ENCODE measurements around the gene PAPPA2.
"Not testable (repeated sequence)": the region's sequence is repeated elsewhere in the genome, so short reads cannot be mapped to it uniquely, and the experiment has no call there.

The PAPPA2 gene

DNA sequence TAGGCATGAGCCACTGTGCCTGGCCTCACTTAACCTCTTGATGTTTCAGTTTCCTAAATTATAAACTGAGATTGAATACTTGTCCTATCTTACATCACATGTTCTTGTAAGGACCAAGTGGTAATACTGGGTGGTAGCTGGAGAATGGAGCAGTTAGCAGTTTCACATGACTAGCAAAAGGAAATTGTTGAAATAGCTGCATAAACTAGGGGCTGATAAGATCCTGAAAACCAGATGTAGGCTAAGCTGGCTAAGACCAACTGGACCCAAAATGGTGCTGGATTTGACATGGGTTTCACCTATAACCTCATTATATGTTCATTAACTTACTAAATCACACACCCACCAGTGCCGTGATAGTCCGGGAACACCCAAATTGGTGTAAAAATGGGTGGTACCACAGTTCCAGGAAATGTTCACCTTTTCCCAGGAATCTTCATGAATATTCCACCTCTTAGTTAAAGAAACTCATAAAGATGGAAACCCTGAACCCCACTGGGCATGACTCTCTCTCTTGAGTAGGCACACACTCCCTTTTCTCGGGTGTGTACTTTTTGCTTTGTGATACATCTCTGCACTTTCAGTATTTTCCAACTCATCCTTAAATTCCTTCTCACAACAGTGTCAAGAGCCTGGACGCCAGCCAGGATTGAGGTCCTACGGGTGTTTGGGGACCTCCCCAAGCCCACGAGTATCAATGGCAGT lies at the start of gene PAPPA2:
PAPPA2 (plus strand) TSS at position 502 of the 705 bp plus-strand sequence. CDS start 93,148 bp downstream, outside the sequence.
- DNase-seq, result no peak

DNA sequence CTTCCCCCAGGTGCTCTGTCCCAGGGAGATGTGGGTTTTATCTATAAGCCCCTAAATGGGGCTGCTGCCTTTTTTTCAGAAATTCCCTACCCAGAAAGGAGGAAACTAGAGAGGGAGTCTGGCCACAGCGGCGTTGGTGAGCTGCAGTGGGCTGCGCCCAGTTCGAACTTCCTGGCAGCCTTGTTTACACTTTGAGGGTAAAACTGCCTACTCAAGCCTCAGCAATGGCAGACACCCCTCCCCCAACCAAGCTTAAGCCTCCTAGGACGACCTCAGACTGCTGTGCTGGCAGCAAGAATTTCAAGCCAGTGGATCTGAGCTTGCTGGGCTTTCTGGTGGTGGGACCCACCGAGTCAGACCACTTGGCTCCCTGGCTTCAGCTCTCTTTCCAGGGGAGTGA lies 46.2 kb upstream of the PAPPA2 start:
- no peak for DNase-seq

GRCh38 chr1:176419608-176420007 lies 43.4 kb upstream of the PAPPA2 start:
- not testable (repeated sequence) for DNase-seq

DNA sequence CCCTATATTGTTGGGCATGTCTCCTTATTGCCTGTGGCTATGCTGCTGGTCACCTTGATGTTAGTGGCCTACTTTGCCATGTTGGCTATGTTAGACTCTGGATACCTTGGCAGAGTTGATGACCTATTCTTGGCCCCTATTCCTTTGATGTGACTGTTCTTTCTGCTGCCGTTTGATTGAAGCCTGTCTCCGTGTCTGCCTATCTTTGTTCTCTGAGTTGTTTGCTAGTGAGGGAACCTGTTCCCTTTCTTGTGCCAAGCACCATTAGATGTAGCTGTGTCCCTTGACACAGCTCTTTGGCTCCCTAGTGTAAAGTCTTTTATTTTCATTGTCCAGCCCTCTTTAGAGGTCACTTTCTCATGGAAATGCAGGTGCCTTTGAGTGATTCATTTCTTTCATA lies 28.7 kb upstream of the PAPPA2 start:
- no peak for DNase-seq

DNA sequence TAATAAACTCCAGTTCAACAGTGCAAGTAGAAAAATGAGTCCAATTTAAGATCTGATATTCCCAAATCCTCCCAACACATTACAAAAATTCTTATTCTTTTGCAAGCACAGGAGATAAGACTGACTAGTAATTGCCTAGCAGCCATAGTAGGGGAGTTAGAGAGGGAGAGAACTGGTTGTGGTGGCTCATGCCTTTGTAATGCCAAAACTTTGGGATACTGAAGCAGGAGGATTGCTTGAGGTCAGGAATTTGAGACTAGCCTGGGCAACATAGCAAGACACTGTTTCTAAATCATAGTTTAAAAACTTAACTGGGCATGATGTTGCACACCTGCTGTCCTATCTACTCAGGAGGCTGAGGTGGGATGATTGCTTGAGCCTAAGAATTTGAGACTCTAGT lies 26.7 kb upstream of the PAPPA2 start:
- DNase-seq, result no peak

GRCh38 chr1:176440176-176440575 lies 22.8 kb upstream of the PAPPA2 start:
- DNase-seq, result no peak

DNA sequence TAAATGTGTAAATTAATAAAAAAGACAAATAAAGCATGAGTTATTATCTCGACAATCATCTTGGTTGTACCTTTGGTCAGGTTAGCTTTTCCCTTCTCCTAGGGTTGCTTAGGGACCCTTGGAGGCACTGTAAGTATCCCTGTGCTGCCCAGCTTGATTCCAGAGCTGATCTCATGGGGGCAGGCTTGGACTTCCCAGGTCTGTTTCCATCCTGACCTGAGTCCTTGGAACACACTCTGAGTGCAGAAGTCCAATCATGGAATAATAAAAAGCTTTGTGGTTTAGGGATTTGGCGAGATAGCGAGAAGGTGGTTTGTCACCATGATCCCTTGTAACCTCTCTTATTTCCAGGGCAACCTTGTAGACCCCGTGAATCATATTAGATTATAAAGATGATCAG lies 18.7 kb upstream of the PAPPA2 start:
- no peak for DNase-seq

GRCh38 chr1:176445402-176445801 lies 17.6 kb upstream of the PAPPA2 start:
- no peak for DNase-seq

GRCh38 chr1:176448340-176448739 lies 14.6 kb upstream of the PAPPA2 start:
- no peak for DNase-seq

DNA sequence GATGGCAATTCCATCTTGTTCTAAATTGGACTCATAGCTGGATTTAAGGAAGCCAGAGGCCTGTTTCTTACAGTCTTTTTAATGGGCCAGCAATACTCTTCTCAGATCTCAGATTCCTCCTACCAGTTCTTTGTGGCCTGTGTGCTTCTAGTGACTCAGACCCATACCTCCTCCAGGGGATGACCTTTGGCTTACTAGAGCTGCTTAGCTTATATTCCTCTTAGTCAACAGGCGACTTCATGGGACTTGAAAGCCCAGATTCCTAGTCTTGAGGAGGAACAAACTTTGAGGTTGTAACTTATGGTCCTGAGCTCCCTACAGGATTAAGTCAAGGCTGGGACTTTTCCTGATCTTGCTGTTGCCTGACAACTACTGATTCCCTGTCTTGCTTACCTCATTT lies 12.4 kb upstream of the PAPPA2 start:
- no peak for DNase-seq

DNA sequence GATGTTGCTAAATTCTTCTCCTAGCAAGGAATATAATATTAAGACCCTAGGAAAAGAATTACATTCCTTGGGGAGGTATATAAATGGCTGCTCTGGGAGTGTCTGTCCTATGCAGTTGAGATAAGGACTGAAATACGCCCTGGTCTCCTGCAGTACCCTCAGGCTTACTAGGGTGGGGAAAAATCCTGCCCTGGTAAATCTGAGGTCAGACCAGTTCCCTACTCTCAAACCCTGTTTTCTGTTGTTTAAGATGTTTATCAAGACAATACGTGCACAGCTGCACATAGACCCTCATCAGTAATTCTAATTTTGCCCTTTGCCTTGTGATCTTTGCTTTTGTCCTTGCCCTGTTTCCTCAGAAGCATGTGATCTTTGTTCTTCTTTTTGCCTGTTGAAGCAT lies 11.2 kb upstream of the PAPPA2 start:
- DNase-seq, result not testable (repeated sequence)

DNA sequence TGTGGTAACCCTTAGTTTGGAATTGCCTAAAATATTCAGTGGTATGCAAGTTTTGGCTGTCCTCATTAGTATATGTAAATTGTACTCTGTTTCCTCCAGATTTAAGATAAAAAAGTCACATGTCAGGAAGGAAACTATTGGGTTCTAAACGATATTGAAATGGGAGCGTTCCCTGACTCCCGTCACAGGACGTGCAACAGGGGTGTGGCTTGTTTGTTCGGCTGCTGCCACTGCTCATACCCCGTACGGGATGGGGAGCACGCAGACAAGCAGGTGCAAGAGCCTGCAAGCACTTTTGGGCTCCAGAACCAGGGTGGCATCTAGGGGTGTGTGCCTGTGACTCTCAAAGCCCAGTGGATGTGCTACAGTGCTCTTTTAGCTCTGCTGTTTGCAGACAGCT lies 6.2 kb upstream of the PAPPA2 start:
- DNase-seq, result no peak

DNA sequence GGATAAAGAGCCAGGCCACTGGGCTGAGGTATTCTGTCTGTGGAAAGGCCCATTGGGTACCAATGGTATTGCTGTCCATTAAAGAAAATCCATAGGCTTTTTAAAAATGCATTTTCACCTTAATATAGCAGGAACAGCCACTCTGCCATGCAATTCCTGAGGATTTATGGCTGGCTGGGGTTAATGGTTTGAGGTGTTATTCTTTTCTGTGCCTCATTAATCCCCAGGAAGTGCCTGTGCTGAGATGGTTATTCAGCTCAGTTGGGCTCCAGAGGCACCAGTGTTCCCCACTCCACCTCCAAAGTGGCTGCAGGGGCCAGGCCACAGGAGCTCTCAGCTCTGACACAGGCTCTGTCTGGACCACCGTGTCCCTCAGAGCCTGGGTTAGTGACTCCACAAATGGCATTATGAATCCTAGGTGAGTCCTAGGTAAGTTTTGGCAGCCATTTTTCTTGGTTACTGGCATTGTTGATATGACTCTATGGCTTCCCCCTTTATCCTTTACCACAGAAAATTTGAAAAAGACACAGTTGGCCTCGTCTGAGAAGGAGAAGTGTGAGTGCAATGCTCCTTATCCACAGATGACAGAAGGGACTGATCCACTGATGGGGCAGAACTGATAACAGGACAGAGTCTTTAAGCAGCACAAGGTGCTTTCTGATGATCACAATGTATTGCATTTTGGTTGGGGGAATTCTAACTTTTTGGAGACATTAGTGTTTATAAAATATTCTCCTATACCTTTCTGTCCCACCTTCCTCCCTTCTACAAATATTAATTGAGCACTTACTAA lies 2.2 kb upstream of the PAPPA2 start:
- no peak for DNase-seq

GRCh38 chr1:176461576-176461975 lies 1.4 kb upstream of the PAPPA2 start:
- DNase-seq, result no peak

- DNase-seq, result no peak
Observed at GRCh38 chr1:176466514-176466913, 3.5 kb downstream of the PAPPA2 start.

DNA sequence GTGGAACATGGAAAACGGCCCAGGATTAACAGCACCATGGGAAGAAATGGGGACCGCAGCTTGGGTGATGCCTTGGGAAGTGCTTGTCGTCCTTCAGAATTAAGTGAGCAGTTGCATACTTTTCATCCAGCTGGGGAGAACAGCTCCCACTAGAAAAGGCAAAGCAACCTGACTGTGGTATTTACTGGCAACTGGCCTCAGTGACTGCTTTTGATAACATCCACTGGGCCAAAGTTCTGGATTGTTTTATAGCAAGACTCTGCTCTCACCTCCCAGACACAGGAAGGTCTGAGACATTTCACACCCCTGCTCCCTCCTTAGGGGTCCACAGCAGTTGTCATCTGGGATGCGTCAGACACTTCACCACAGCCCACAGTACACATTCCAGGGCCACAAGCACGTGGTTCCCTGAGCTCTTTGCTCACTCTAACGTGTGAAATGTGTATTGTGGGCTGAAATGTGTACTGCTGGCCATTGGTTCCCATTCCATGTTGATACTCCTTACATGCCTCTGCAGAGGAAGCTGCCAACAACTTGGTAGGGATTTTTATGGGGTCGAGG lies 6.6 kb downstream of the PAPPA2 start:
- no peak for DNase-seq

DNA sequence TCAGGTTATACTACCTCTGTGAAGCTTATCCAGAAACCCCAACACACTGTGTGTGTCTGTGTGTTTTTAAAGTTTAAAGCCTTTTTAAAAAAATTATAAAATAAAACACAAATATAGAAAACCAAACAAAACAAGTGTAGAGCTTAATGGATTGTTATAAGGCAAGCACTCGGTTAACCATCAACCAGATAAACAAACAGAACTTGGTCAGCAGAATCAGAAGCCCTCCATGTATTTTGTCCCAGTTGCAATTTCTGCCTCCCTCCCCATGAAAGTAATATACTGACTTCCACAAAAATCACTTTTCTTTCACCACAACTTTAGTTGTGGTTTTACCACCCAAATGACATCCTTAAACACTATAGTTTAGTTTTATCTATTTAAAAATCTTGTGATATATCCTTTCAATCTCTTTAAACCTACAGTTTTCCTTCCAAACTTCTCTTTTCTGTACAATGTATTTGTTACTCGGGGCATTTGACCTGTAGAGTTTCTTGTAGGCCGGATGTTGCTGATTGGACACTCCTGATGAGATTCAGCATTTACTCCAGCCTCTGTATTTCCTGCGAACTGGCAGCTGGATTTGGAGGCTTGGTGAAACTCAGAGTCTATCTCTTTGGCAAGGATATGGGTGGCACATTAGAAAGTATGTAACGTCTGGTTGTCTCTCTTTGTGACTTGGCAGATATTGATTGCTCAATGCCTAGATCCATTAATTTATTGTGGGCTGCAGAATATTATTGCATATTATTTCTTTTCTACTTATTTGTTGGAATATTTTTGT lies 8.6 kb downstream of the PAPPA2 start:
- no peak for DNase-seq

DNA sequence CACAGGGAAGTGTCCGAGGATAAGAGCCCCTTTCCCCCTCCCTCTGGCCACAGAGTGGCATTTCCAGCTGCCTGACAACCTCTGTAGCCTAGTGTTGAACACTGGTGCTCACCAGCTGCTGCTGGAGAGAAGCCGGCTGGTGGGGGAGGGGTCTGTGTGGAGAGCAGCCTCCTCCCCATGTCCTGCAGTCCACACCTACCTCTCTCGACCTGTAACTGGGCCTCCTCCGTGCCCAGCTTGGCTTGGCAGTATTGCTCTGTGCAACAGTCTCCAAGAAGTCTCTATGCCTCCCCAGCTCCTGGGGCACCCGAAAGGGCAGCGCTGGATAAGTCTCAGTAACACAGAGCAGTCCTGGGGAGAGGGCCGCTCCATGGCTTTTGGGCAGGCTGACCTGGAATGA lies 17.0 kb downstream of the PAPPA2 start:
- DNase-seq, result no peak

DNA sequence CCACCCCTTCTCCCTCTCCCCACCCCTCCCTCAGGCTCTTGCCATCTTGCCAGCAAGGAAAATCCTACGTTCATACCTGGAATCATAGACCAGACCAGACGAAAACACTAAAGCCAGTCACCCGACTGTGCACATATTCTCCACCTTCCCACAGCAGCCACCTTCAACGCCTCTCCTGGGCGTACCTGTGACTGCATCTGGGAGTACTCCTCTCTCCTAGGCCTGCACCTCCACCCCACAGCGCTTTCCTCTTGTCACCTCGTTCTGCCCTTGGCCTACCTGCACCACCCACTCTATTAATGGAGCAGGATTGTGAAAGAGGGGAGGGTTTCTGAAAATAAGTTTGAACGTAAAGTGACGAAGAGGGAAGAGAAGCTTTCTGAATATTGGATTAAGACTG lies 17.8 kb downstream of the PAPPA2 start:
- no peak for DNase-seq

GRCh38 chr1:176485083-176485482 lies 22.1 kb downstream of the PAPPA2 start:
- DNase-seq, result no peak

DNA sequence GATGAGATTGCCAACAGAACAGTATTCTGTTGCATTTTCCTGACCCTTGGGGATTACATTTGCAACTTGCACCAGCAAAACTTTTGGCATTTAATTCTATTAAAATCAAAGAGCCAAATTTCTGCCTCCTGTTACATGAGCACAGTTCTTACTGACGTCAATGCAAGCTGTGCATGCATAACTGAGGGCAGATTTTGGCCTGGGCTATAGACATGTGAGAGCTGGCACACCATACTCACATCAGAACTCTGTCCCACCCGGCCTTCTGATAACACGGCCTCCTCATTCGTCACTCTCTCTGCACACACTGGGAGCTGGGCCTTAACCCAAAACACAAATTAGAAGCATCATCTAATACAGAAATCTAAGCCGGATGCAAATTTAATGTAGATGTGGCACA lies 31.5 kb downstream of the PAPPA2 start:
- no peak for DNase-seq

DNA sequence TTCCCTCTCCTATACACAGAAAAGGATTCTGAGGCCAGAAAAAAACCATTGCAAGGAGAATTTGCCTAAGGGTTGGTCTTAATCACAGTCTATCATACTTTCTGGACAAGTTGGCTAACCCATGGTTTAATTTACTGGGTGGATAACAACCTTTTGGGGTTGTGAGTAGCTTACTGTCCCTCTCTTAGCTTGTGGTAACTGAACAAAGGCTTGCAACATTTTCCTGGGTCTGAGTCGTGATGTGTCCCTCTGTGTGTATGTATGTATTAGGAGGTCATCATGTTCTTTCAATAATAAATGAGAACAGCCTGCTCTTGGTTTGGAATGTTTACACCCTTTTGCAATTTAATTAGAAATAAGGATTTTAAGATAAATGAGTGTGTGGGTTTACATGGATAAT lies 36.7 kb downstream of the PAPPA2 start:
- no peak for DNase-seq

DNA sequence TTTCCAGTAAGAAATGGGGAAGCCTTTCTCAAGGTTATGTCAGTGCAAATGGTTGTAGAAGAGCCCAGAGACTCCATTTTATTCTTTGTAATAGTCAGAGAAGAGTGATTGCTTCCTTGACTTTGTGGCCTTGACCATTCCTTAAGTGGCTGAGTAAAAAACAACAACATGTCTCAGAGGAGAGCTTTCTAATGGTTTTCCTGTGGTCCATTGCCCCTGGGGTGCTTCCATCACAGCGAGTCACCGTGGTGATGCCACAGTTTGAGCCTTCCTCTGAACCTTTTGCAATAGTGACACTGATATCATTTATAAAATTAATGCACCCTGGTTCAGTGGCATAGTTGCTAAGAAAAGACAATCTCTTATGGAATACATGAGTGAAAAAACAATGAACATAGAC lies 38.6 kb downstream of the PAPPA2 start:
- no peak for DNase-seq

All from CD4-positive, alpha-beta T cell treated with Interleukin-4 for 4 hours (primary cell).